MM.1S (cell line): ENCODE measurements around the gene ZBTB7C.

Experiments used
- CTCF ChIP-seq: fragments of 300-600 bp; sonication (generic); IDR thresholded peaks from 2 replicates; pipeline ENCODE4 v1.5.1; 2016; ENCODE audit warnings: antibody characterized with exemption, low read length, mixed read lengths
- EZH2phosphoT487 ChIP-seq: fragments of 300-600 bp; sonication (generic); IDR thresholded peaks from 2 replicates; pipeline ENCODE4 v1.6.1; 2018; ENCODE audit warnings: antibody characterized with exemption, low read length

GRCh38 chr18:47997338-47997780 lies 411.8 kb downstream of the ZBTB7C start:
- TF ChIP-seq CTCF (peak; percentile 44), EZH2phosphoT487 (no peak)
